Effector memory CD4-positive, alpha-beta T cell (primary cell): Measurements from ENCODE around the gene N4BP3.
"Not testable (repeated sequence)": the region's sequence is repeated elsewhere in the genome, so short reads cannot be mapped to it uniquely, and the experiment has no call there.

Source experiments
- DNase-seq, 3 donors: peaks; one replicate each; pipeline ENCODE4 v3.0.0-alpha.2; 2020
- H3K27ac ChIP-seq: 2 replicates; pipeline ENCODE4 v1.7.0; 2013; ENCODE audit warnings: mild to moderate bottlenecking, low read length, moderate library complexity; ENCODE audit not compliant: insufficient read depth, poor library complexity, severe bottlenecking
- H3K27me3 ChIP-seq: replicated peaks from 2 replicates; pipeline ENCODE4 v1.7.0; 2013; ENCODE audit warnings: mild to moderate bottlenecking, low read length; ENCODE audit not compliant: insufficient read depth, control insufficient read depth, poor library complexity, severe bottlenecking
- H3K36me3 ChIP-seq: 2 replicates; pipeline ENCODE4 v1.7.0; 2013; ENCODE audit warnings: mild to moderate bottlenecking, low read length, moderate library complexity; ENCODE audit not compliant: control insufficient read depth, insufficient read depth
- H3K4me1 ChIP-seq: 2 replicates; pipeline ENCODE4 v1.7.0; 2013; ENCODE audit warnings: low read length, mild to moderate bottlenecking; ENCODE audit not compliant: control insufficient read depth, insufficient read depth, poor library complexity, severe bottlenecking
- H3K4me3 ChIP-seq: 2 replicates; pipeline ENCODE4 v1.7.0; 2013; ENCODE audit warnings: low read length, low read depth, mild to moderate bottlenecking; ENCODE audit not compliant: insufficient read depth, poor library complexity, severe bottlenecking
- H3K9me3 ChIP-seq: 2 replicates; pipeline ENCODE4 v1.7.0; 2013; ENCODE audit warnings: mild to moderate bottlenecking, low read length, moderate library complexity; ENCODE audit not compliant: control insufficient read depth

Gene N4BP3

DNA sequence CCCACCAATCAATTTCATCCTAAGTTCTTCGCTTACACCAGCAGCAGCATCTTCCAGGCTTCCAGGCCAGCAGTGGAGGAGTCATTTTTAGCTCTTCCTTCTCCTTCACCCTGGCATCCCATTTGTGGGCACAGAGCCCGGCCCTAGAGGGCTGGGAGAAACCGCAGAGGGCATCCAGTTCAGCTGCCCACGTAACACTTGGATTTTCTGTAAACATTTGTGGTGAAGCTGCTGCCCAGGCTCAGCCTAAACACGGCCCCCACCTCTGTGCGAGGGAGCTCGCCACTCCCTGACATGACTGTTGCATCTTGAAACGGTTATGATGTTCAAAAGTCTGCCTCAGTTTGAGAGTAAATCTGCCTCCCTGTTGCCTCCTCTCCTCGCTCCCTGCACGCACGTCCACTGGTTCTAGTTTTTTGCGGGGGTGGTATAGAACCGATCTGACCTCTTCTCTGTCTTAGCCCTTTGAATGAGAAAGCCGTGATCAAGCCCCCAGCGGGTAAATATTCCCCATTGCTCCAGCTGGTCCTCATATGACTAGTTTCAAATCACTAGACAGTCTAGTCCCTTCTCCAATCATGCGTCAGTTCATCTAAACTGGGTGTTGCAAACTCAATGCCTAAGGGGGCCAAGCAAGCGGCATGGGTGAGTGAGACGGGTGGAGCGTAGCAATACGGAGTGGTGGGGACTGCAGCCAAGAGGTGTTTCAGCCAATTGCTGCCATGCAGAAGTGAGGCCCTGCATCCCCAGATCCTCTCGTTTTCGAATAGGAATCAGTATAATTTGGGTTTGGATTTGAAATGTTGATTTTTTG lies 34.9 kb upstream of the N4BP3 start:
- Histone ChIP-seq H3K27me3 (no peaks in the 10 kb centered on the region), H3K4me1 (no peaks in the 10 kb centered on the region), H3K36me3 (no peaks in the 10 kb centered on the region), H3K9me3 (no peaks in the 10 kb centered on the region), H3K4me3 (no peak overlapping the region), H3K27ac (no peak overlapping the region)
- DNase-seq = no peak

DNA sequence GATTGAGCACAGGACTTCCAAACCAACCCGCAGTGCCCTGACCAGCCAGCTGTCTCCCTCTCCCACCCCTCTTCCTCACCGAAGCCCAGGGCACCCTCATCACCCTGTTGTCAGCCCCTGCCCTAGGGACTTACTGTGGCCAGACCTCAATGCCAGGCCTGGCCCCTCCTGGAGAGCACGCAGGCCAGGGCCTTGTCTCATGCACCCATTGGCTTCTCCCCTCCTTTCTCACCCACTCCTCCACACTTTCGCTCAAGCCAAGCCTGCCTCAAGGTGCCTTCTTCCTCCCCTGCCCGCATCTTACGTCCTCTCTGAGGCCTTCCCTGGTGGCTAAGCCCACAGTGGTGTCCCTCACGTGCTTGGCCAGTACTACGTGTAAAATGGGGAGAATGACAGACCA lies 33.3 kb upstream of the N4BP3 start:
- no peak for DNase-seq
- H3K27ac ChIP-seq = no peak overlapping the region
- no peaks in the 10 kb centered on the region for H3K4me1 ChIP-seq
- no peaks in the 10 kb centered on the region for H3K36me3 ChIP-seq
- H3K9me3 ChIP-seq = no peaks in the 10 kb centered on the region
- H3K4me3 ChIP-seq = no peak overlapping the region
- no peaks in the 10 kb centered on the region for H3K27me3 ChIP-seq

DNA sequence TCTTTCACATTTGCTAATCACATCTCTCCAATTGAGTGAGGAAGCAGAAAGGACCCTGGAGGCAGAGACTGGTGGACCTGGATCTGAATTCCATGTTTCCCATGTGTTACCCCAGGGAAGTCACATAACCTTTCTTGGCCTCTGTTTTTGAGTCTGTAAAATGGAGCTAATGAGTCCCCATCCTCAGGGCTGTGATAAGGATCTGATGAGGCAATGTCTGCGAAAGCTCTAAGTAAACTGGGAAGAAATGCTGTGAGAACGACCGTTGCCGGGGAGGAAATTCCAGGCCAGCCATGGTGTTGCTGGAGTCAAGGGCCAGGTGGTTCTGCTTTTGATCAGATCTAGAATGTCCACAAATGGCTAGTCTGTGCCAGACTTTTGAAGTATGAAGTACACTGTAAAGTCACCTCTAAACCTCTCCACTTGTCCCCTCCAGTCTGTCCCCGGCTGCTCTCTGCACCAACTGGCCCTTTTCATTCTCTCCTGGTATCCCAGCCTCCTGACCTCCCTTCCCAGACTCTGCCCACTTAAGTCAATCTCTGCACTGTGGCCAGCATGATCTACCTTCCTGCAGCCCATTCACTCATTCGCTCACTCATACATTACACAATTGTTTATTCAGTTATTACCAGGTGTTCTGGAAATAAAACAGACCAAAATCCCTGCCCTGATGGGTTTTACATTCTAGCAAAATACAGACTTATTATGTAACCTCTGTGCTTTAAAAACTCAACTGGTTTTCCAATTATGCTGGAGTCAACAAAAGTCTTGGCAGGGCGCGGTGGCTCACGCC lies 32.5 kb upstream of the N4BP3 start:
- no peak for DNase-seq
- Histone ChIP-seq H3K4me3 (no peak overlapping the region), H3K27me3 (no peaks in the 10 kb centered on the region), H3K9me3 (no peaks in the 10 kb centered on the region), H3K36me3 (no peaks in the 10 kb centered on the region), H3K27ac (no peak overlapping the region), H3K4me1 (no peaks in the 10 kb centered on the region)

DNA sequence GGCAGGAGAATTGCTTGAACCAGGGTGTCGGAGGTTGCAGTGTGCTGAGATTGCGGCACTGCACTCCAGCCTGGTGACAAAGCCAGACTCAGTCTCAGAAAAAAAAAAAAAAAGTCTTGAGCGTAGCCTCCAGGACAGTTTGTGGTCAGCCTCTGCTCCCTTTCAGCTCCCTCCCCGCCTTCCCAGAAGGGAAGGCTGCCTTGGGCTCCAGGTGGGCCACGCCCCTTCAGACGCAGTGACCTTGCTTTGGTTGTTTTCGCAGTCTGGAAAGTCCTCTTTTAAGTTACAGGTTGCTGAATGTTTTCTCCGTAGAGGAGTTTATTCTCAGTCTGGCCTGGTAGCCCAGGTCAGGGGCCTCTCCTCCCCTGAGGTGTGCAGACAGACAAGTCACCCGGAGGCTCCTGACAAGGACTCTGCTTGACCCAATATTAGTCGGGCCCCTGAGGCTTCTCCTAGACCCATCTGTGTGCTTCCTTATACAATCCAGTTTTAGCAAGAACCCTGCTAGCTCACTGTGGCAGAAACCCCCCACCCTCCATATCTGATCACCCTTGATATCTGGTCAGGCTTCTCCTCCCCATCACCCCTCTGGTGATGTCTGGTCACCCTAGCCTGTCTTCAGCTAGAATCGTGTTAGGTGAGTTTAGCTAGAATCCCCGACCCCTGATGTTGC lies 31.6 kb upstream of the N4BP3 start:
- Histone ChIP-seq H3K4me1 (no peaks in the 10 kb centered on the region), H3K9me3 (no peaks in the 10 kb centered on the region), H3K27me3 (no peaks in the 10 kb centered on the region), H3K4me3 (no peak overlapping the region), H3K36me3 (no peaks in the 10 kb centered on the region), H3K27ac (no peak overlapping the region)
- DNase-seq = no peak

DNA sequence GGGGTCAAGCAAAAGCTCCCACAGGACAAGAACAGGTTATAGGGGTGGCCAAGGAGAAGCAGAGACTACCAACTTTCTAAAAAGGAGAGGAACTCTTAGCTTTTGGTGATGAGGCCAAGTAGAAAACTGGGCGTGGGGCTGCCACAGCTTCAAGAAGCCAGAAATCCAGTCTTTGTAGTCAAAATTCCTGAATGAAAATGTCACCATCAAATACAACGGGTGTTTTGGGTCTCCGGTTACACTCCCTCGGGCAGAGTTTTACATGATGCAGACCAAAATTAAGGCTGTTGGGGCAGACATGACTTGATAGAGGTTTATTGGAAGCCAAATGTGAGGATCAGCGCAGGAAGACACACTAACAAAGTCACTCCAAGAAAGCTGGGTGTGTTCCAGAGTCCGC lies 29.4 kb upstream of the N4BP3 start:
- H3K4me3 ChIP-seq = no peak overlapping the region
- no peak overlapping the region for H3K27ac ChIP-seq
- H3K27me3 ChIP-seq = no peaks in the 10 kb centered on the region
- no peaks in the 10 kb centered on the region for H3K9me3 ChIP-seq
- no peaks in the 10 kb centered on the region for H3K36me3 ChIP-seq
- DNase-seq = no peak
- no peaks in the 10 kb centered on the region for H3K4me1 ChIP-seq

DNA sequence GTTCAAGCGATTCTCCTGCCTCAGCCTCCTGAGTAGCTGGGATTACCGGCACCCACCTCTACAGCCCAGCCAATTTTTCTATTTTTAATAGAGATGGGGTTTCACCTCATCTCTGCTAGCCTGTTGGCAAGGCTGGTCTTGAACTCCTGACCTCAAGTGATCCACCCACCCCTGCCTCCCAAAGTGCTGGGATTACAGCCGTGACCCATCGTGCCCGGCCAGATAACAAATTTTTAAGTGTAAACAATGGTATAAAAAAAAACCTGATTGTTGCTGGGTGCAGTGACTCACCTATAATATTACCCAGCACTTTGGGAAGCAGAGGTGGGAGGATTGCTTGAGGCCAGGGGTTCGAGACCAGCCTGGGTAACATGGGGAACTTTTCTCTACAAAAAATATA lies 28.0 kb upstream of the N4BP3 start:
- Histone ChIP-seq H3K4me1 (no peaks in the 10 kb centered on the region), H3K27me3 (no peaks in the 10 kb centered on the region), H3K27ac (no peak overlapping the region), H3K9me3 (no peaks in the 10 kb centered on the region), H3K36me3 (no peaks in the 10 kb centered on the region), H3K4me3 (no peak overlapping the region)
- DNase-seq = no peak

DNA sequence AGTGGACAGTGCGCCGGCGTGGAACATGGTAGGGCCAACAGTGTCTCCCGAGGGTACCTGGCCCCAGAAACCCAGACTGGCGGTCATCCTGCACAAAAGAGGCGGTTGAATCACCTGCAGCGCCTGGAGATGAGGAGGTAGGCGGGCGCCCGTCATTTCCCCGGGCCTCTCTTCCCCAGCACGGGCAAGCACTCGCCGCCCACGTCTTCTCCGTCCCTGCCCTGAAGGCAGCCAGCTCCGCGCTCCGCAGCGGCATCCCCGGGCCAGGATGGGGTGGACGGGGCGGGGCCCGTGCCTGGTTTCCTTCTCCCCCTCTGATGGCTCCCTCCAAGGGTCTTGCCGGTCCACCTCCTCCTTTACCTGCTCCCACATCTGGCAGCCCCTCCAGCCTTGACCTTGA lies 27.1 kb upstream of the N4BP3 start:
- DNase-seq = no peak
- H3K4me1 ChIP-seq = no peaks in the 10 kb centered on the region
- no peak overlapping the region for H3K4me3 ChIP-seq
- H3K36me3 ChIP-seq = no peaks in the 10 kb centered on the region
- no peaks in the 10 kb centered on the region for H3K9me3 ChIP-seq
- H3K27me3 ChIP-seq = no peaks in the 10 kb centered on the region
- no peak overlapping the region for H3K27ac ChIP-seq

- not testable (repeated sequence) for H3K4me1 ChIP-seq, DNase-seq, H3K9me3 ChIP-seq, H3K4me3 ChIP-seq, H3K27me3 ChIP-seq, H3K36me3 ChIP-seq, H3K27ac ChIP-seq
These were observed 26.1 kb upstream of the N4BP3 start for GRCh38 chr5:178087199-178087598.

DNA sequence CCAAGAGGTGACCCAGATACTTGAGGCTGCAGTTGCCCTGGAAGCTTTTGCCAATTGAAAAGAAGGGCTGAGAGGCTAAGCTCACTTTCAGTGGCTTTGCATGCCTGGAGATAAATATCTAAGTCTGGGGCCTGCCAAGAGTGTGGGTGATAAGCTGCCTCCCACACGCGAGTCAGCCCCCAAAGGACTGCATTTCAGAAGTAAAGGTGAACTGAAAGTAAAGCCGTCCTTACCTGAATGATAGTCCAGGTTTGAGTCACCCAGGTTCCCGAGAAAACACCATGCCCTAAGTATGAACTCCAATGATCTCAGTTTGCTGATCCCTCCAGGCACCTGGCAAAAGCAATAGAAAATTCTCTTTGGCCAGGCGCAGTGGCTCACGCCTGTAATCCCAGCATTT lies 22.5 kb upstream of the N4BP3 start:
- no peaks in the 10 kb centered on the region for H3K36me3 ChIP-seq
- H3K4me3 ChIP-seq = no peak overlapping the region
- no peaks in the 10 kb centered on the region for H3K9me3 ChIP-seq
- H3K4me1 ChIP-seq = peaks cover 9% of the 10 kb centered on the region
- H3K27ac ChIP-seq = no peak overlapping the region
- no peak for DNase-seq
- no peaks in the 10 kb centered on the region for H3K27me3 ChIP-seq

- no peaks in the 10 kb centered on the region for H3K27me3 ChIP-seq
- peaks cover 9% of the 10 kb centered on the region for H3K4me1 ChIP-seq
- H3K4me3 ChIP-seq = no peak overlapping the region
- no peak for DNase-seq
- no peaks in the 10 kb centered on the region for H3K9me3 ChIP-seq
- H3K27ac ChIP-seq = no peak overlapping the region
- no peaks in the 10 kb centered on the region for H3K36me3 ChIP-seq
These were observed 20.2 kb upstream of the N4BP3 start for GRCh38 chr5:178093134-178093533.
